ENCODE data around the gene RAP1GDS1.
"Not testable (repeated sequence)": the region's sequence is repeated elsewhere in the genome, so short reads cannot be mapped to it uniquely, and the experiment has no call there.

RAP1GDS1 gene

DNA sequence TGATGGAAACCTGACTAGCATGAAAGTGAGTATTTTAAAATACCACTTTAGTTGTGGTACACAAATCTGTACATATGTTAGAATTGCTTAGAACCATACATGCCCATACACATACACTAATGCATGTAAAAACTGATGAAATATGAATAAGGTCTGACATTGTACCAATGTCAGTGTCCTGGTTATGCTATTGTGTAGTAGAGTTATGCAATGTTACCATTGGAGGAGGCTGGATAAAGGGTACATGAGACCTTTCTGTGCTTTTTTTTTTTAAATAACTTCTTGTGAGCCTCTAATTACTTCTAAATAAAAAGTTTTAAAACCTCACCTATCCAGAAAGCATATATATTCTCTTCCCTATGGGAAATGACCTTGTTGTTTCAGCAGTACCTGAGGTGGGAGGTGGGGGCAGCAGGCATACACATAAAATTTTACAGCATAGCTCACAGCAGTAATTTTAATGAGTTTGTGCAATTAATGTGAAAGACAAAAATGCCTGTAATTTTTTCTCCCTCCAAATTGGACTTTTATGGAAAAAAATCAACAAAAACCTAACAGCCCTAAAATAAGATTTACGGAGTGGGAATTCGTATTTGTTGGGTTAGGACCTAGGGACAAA lies 97.6 kb downstream of the RAP1GDS1 start:
- TF ChIP-seq, protein P1, sequence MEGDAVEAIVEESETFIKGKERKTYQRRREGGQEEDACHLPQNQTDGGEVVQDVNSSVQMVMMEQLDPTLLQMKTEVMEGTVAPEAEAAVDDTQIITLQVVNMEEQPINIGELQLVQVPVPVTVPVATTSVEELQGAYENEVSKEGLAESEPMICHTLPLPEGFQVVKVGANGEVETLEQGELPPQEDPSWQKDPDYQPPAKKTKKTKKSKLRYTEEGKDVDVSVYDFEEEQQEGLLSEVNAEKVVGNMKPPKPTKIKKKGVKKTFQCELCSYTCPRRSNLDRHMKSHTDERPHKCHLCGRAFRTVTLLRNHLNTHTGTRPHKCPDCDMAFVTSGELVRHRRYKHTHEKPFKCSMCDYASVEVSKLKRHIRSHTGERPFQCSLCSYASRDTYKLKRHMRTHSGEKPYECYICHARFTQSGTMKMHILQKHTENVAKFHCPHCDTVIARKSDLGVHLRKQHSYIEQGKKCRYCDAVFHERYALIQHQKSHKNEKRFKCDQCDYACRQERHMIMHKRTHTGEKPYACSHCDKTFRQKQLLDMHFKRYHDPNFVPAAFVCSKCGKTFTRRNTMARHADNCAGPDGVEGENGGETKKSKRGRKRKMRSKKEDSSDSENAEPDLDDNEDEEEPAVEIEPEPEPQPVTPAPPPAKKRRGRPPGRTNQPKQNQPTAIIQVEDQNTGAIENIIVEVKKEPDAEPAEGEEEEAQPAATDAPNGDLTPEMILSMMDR (conservative IDR thresholded peaks at IDR 0.05; ENCODE audit: low read depth), result no peak
- H3K27ac ChIP-seq, result no peak overlapping the region
- ChIA-PET CTCF (interaction anchor here (0.7 kb wide), 1 partner anchor 317 kb away, joined by 4 read pairs; no protein-coding TSS in a partner anchor), POLR2A (ENCODE audit: low non-redundant PET) (no interaction called here)
- DNase-seq (ENCODE audit: low spot score), result no peak

DNA sequence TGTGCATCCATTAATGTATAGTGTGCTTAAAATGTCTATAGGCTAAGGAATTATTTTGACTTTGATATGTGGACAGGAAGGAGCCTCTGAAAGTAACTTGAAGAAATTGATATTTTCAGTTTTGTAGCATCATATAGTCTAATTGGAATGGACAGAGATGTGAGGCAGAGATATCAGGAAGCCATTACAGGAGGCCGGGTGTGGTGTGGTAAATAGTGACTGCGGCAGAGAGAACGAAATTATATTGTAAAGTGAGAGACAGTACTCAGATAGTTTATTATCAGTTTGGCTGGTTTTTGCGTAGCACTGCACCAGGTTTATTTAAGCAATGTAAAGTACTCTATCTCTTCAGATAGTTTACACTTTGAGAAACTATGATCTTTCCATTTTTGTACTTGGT lies 98.5 kb downstream of the RAP1GDS1 start:
- DNase-seq (ENCODE audit: low spot score), result no peak
- ChIA-PET POLR2A (ENCODE audit: low non-redundant PET) (no interaction called here), CTCF (no interaction called here)
- TF ChIP-seq, protein P1 (conservative IDR thresholded peaks at IDR 0.05; ENCODE audit: low read depth), result no peak
- no peak overlapping the region for H3K27ac ChIP-seq

DNA sequence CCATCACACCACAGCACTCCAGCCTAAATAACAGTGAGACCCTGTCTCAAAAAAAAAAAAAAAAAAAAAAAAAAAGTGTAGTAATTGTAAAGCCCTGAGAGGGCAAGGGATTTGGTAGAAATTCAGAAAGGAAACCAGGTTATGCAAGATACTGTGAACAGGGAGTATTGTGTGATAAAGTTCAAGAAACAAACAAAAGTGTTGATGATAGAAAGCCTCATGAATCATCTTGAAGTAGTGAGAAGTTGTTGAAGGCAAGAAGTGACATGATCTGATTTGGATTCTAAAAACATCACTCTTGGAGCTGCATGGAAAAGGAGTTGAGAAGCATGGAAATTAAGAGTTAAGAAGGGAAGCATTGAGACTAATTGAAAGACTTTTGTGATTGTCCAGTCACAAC lies 102.2 kb downstream of the RAP1GDS1 start:
- ChIA-PET CTCF (no interaction called here), POLR2A (ENCODE audit: low non-redundant PET) (no interaction called here)
- DNase-seq (ENCODE audit: low spot score), result no peak
- TF ChIP-seq, protein P1 (conservative IDR thresholded peaks at IDR 0.05; ENCODE audit: low read depth), result no peak
- no peak overlapping the region for H3K27ac ChIP-seq

DNA sequence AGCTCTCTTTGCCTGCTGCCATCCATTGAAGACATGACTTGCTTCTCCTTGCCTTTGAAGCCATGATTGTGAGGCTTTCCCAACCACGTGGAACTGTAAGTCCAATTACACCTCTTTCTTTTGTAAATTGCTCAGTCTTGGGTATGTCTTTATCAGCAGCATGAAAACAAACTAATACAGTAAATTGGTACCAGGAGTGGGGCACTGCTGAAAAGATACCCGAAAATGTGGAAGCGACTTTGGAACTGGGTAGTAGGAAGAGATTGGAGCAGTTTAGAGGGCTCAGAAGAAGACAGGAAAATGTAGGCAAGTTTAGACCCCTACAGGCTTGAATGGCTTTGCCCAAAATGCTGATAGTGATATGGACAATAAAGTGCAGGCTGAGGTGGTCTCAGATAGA lies 105.1 kb downstream of the RAP1GDS1 start:
- H3K27ac ChIP-seq; CTCF ChIA-PET; POLR2A ChIA-PET (ENCODE audit: low non-redundant PET); DNase-seq (ENCODE audit: low spot score): not testable (repeated sequence)

DNA sequence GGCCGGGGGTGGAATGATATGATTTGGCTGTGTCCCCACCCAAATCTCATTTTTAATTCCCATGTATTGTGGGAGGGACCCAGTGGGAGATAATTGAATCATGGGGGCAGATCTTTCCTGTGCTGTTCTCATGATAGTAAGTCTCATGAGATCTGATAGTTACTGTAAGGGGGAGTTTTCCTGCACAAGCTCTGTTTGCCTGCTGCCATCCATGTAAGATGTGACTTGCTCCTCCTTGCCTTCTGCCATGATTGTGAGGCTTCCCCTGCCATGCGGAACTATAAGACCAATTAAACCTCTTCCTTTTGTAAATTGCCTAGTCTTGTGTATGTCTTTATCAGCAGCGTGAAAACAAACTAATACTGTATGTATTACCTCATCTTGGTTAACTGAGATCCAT lies 106.8 kb downstream of the RAP1GDS1 start:
- CTCF ChIA-PET, result interaction anchor here (0.6 kb wide), 1 partner anchor 31 kb away, joined by 4 read pairs; no protein-coding TSS in a partner anchor
- H3K27ac ChIP-seq; POLR2A ChIA-PET (ENCODE audit: low non-redundant PET); DNase-seq (ENCODE audit: low spot score): not testable (repeated sequence)

DNA sequence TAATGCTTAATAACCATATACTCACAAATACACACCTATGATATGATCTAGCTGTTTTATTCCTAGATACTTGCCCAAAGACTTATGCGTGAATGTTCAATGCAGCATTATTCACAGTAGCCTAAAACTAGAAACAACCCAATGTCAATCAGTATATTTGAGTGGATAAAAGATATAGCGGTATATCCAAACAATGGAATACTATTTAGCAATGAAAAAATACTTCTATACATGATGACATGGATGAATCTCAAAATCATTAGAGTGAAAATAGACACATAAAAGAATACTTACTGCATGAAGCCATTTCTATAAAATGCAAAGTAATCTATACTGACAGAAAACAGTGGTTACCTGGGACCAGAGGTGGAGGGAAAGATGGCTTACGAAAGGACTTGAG lies 108.1 kb downstream of the RAP1GDS1 start:
- POLR2A ChIA-PET (ENCODE audit: low non-redundant PET), result no interaction called here
- CTCF ChIA-PET, result no interaction called here
- H3K27ac ChIP-seq, result no peak overlapping the region

DNA sequence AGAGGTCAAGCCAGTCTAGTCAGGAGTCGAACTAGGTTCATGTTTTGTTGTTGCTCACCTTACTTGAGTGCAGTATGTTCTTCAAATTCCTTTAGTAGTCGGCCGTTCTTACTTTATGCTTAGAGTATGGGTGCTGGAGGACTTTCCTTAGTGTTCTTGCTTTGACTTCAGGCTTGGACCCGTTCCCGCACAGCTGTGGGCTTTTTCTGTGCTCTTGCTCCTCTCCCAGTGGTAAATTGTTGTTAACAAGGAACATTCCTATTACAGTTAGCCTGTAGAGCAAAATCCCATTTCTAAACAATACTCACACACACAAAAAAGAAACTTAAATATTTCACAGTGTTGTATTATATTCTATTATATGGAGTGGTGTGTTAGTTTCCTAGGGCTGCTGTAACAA lies 113.5 kb downstream of the RAP1GDS1 start:
- ChIA-PET CTCF (no interaction called here), POLR2A (ENCODE audit: low non-redundant PET) (no interaction called here)
- DNase-seq (ENCODE audit: low spot score), result no peak
- TF ChIP-seq, protein P1 (conservative IDR thresholded peaks at IDR 0.05; ENCODE audit: low read depth), result no peak
- H3K27ac ChIP-seq, result no peak overlapping the region

More for the DNA sequence above, 108.1 kb downstream of the RAP1GDS1 start:
- TF ChIP-seq, protein P1 (conservative IDR thresholded peaks at IDR 0.05; ENCODE audit: low read depth), result no peak
- no peak for DNase-seq (ENCODE audit: low spot score)

DNA sequence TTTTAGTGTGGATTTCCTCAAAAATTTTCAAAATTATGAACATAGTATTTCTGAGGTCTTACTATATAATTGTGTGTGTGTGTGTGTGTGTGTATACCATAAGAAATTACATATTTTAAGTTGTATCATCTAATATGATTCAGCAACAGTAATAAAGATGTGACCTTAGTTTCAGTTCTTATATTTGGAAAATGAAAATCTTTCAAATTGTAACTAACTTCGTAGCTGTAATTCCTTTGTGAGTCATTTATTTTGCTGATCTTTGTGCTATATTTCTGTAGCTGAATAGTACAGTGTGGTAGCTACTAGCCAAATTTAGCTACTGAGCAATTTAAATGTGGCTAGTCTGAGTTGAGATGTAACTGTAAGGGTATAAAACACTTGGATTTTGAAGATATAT lies 116.4 kb downstream of the RAP1GDS1 start:
- DNase-seq (ENCODE audit: low spot score), result no peak
- ChIA-PET POLR2A (ENCODE audit: low non-redundant PET) (no interaction called here), CTCF (interaction anchor here (0.6 to 0.7 kb wide), 2 partner anchors 229 to 589 kb away, joined by 3 to 4 read pairs; no protein-coding TSS in a partner anchor)
- H3K27ac ChIP-seq, result no peak overlapping the region
- TF ChIP-seq, protein P1 (conservative IDR thresholded peaks at IDR 0.05; ENCODE audit: low read depth), result no peak

Measured in RWPE1 (cell line).